PC-9 (cell line): ENCODE measurements around the gene SAMD11. TPM values are rescaled to one million over a fixed set of nuclear protein-coding genes. Genes with fewer than 3 reads are reported as not detected.

ENCODE experiments used
- BruUV-seq: library from RNA; stranded (reverse); fragments of 400-500 nt; replicated peaks from 2 replicates; lab custom pipeline; 2021; lab: Mats Ljungman, UMichigan
- CTCF ChIA-PET: fragments of 300-600 bp; sonication (Branson Sonifier 250); formaldehyde crosslinking; loops from one replicate; lab custom pipeline; 2022; ENCODE audit warnings: antibody characterized with exemption; lab: Charles Lee
- POLR2A ChIA-PET: fragments of 300-600 bp; sonication (Branson Sonifier 250); formaldehyde crosslinking; loops from one replicate; lab custom pipeline; 2022; ENCODE audit warnings: antibody characterized with exemption; ENCODE audit not compliant: unreplicated experiment; lab: Charles Lee
- DNase-seq, 2 experiments: peaks; one replicate each; pipeline versions ENCODE4 v3.0.0 to v3.0.0-alpha.2; 2015 to 2022; ENCODE audit warnings: mixed read lengths in 1 of 2
- H2AFZ ChIP-seq: fragments of 200-600 bp; sonication (generic); 2 replicates; pipeline ENCODE4 v1.8.1; 2017; ENCODE audit warnings: antibody characterized with exemption
- H3F3A ChIP-seq: fragments of 200-600 bp; sonication (generic); 2 replicates; pipeline ENCODE4 v1.8.1; 2017; ENCODE audit warnings: antibody characterized with exemption, mild to moderate bottlenecking, low read depth; ENCODE audit not compliant: insufficient read depth
- H3K27ac ChIP-seq: fragments of 200-600 bp; sonication (generic); 2 replicates; pipeline ENCODE4 v1.6.1; 2016; ENCODE audit warnings: mixed run types
- H3K27me3 ChIP-seq: fragments of 200-600 bp; sonication (generic); 2 replicates; pipeline ENCODE4 v1.6.1; 2016; ENCODE audit warnings: low read depth, mixed run types; ENCODE audit not compliant: insufficient read depth
- H3K36me3 ChIP-seq: fragments of 200-600 bp; sonication (generic); 2 replicates; pipeline ENCODE4 v1.6.1; 2016; ENCODE audit warnings: low read depth, mixed run types
- H3K4me1 ChIP-seq: fragments of 200-600 bp; sonication (generic); replicated peaks from 2 replicates; pipeline ENCODE4 v1.6.1; 2016; ENCODE audit warnings: mixed run types; ENCODE audit not compliant: insufficient read depth
- H3K4me2 ChIP-seq: fragments of 200-600 bp; sonication (generic); 2 replicates; pipeline ENCODE4 v1.6.1; 2017; ENCODE audit warnings: mixed run types
- H3K4me3 ChIP-seq: fragments of 200-600 bp; sonication (generic); 2 replicates; pipeline ENCODE4 v1.6.1; 2016; ENCODE audit warnings: mixed run types
- H3K79me2 ChIP-seq: fragments of 200-600 bp; sonication (generic); 2 replicates; pipeline ENCODE4 v1.6.1; 2017; ENCODE audit warnings: low read depth, mixed run types
- H3K9me2 ChIP-seq: fragments of 200-600 bp; sonication (generic); 2 replicates; pipeline ENCODE4 v1.8.1; 2017; ENCODE audit warnings: mild to moderate bottlenecking; ENCODE audit not compliant: insufficient read depth
- H3K9me3 ChIP-seq: fragments of 200-600 bp; sonication (generic); 2 replicates; pipeline ENCODE4 v1.8.1; 2016; ENCODE audit warnings: low read depth; ENCODE audit not compliant: insufficient read depth
- H4K20me1 ChIP-seq: fragments of 200-600 bp; sonication (generic); 2 replicates; pipeline ENCODE4 v1.8.1; 2017; ENCODE audit not compliant: insufficient read depth
- CTCF ChIP-seq: fragments of 200-600 bp; sonication (generic); conservative IDR thresholded peaks from 2 replicates; pipeline ENCODE4 v1.6.1; 2017; ENCODE audit warnings: mixed run types, antibody characterized with exemption, mild to moderate bottlenecking, moderate library complexity
- EZH2 ChIP-seq: fragments of 200-600 bp; sonication (generic); IDR thresholded peaks from 2 replicates; pipeline ENCODE4 v1.8.0; 2017; ENCODE audit warnings: antibody characterized with exemption, low read depth
- intact Hi-C: fragments of 100-400 bp; cut with micrococcal nuclease; formaldehyde crosslinking; loops from one replicate; pipeline ENCODE4 v1.10.0; 2022; ENCODE audit not compliant: unreplicated experiment
- total RNA-seq: library from RNA; stranded (reverse); gene quantifications from 2 replicates; pipeline ENCODE4 v1.2.3, GENCODE V29; 2021

SAMD11 gene
- total RNA-seq, 1 experiment from 2014 or later, result 0.59 TPM

GRCh38 chr1:935751-936231 is 12.1 kb downstream of the SAMD11 start:
- Histone ChIP-seq H3K36me3 (no peaks in the 10 kb centered on the region), H3K27ac (no peak overlapping the region), H3K27me3 (peaks cover 24% of the 10 kb centered on the region), H3K4me3 (no peak overlapping the region), H4K20me1 (no peaks in the 10 kb centered on the region; the same call in 1 of the 2 replicates), H3K4me1 (peaks cover 42% of the 10 kb centered on the region), H3K4me2 (no peak overlapping the region), H3K9me3 (no peaks in the 10 kb centered on the region), H3K79me2 (no peaks in the 10 kb centered on the region), H3K9me2 (no peaks in the 10 kb centered on the region), H2AFZ (no peak overlapping the region), H3F3A (peaks cover 38% of the 10 kb centered on the region)
- POLR2A ChIA-PET, result no interaction called here
- DNase-seq, result no peak
- CTCF ChIA-PET, result no interaction called here
- no TSS peak for BruUV-seq
- TF ChIP-seq EZH2 (no peak), CTCF (no peak)
- intact Hi-C loops, result no loop called here

- intact Hi-C loops, result no loop called here
- no peak overlapping the region for H3K4me3 ChIP-seq
- CTCF ChIA-PET, result no interaction called here
- no peaks in the 10 kb centered on the region for H3K9me3 ChIP-seq
- H3K36me3 ChIP-seq, result no peaks in the 10 kb centered on the region
- DNase-seq, result no peak
- no peak overlapping the region for H3K27ac ChIP-seq
- H2AFZ ChIP-seq, result no peak overlapping the region
- H3K4me1 ChIP-seq, result peaks cover 49% of the 10 kb centered on the region
- H4K20me1 ChIP-seq, result no peaks in the 10 kb centered on the region; the same call in 1 of the 2 replicates
- no peaks in the 10 kb centered on the region for H3K79me2 ChIP-seq
- TF ChIP-seq EZH2 (no peak), CTCF (no peak)
- H3K27me3 ChIP-seq, result peaks cover 32% of the 10 kb centered on the region
- no peak overlapping the region for H3K4me2 ChIP-seq
- POLR2A ChIA-PET, result no interaction called here
- no TSS peak for BruUV-seq
- H3F3A ChIP-seq, result peaks cover 43% of the 10 kb centered on the region
- H3K9me2 ChIP-seq, result no peaks in the 10 kb centered on the region
Measured at GRCh38 chr1:936348-937264, 12.9 kb downstream of the SAMD11 start.

GRCh38 chr1:937521-937920 is 13.8 kb downstream of the SAMD11 start:
- ChIA-PET POLR2A (no interaction called here), CTCF (interaction anchor here (0.8 kb wide), 1 partner anchor 9 kb away, joined by 4 read pairs; no protein-coding TSS in a partner anchor)
- peaks cover 34% of the 10 kb centered on the region for H3F3A ChIP-seq
- H3K9me2 ChIP-seq, result no peaks in the 10 kb centered on the region
- no peaks in the 10 kb centered on the region for H3K79me2 ChIP-seq
- no peaks in the 10 kb centered on the region; the same call in 1 of the 2 replicates for H4K20me1 ChIP-seq
- no peaks in the 10 kb centered on the region for H3K36me3 ChIP-seq
- H2AFZ ChIP-seq, result no peak overlapping the region
- intact Hi-C loops, result no loop called here
- no peak overlapping the region for H3K4me3 ChIP-seq
- H3K4me2 ChIP-seq, result no peak overlapping the region
- DNase-seq, result no peak
- TF ChIP-seq CTCF, result no peak
- no peak for TF ChIP-seq EZH2
- peaks cover 49% of the 10 kb centered on the region for H3K4me1 ChIP-seq
- BruUV-seq, result no TSS peak
- peaks cover 40% of the 10 kb centered on the region for H3K27me3 ChIP-seq
- no peak overlapping the region for H3K27ac ChIP-seq
- no peaks in the 10 kb centered on the region for H3K9me3 ChIP-seq
